ENCODE results near the gene MTX1. TPM values are rescaled to one million over a fixed set of nuclear protein-coding genes. Genes with fewer than 3 reads are reported as not detected.
"Not testable (repeated sequence)": the region's sequence is repeated elsewhere in the genome, so short reads cannot be mapped to it uniquely, and the experiment has no call there.

The MTX1 gene
- total RNA-seq, 1 donor, result 42.7 TPM

DNA sequence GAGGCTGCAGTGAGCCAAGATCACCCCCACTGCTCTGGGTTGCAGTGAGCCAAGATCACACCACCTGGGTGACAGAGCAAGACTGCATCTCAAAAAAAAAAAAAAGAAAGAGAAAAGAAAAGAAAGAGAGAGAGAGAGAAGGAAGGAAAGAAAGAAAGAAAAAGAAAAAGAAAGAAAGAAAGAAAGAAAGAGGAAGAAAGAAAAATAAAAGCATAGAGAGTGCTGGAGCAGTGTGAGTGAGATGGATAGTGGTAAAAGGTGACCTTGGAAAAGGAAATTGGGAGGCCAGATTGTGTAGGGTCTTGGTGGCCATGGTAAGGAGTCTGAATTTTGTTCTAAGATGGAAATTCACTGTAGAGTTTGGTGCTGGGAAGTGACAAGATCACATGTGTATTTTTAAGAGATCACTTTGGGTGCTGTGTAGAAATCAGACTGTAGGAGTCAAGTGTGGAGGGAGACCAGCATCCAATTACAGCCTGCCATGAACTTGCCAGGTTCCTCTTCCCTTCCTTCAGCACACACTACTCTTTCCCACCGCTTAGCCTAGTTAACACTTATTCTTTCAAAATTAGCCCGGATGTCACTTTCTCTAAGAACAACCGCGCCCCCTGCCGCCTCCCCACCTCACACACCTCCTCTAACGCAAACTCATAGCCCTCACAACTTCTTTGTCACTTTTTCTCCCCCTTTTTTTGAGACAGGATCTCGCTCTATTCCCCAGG is 17.9 kb downstream of the MTX1 start:
- Histone ChIP-seq H3K9me3 (ENCODE audit: low read depth, low read length) (no peaks in the 10 kb centered on the region), H3K79me2 (ENCODE audit: insufficient read depth, low read length) (peaks cover 16% of the 10 kb centered on the region), H3K27me3 (ENCODE audit: insufficient read depth, low read length) (no peaks in the 10 kb centered on the region), H2AFZ (ENCODE audit: low read length) (peak overlapping the region; percentile 73), H3K4me1 (ENCODE audit: insufficient read depth, low read length) (peaks cover 37% of the 10 kb centered on the region), H4K20me1 (ENCODE audit: insufficient read depth, low read length) (peaks cover 2% of the 10 kb centered on the region), H3K27ac (ENCODE audit: low read depth, low read length) (peak overlapping the region; percentile 89), H3K4me3 (ENCODE audit: insufficient read depth, low read length) (peak overlapping the region; percentile 82), H3K36me3 (ENCODE audit: insufficient read depth, low read length) (no peaks in the 10 kb centered on the region), H3K4me2 (ENCODE audit: insufficient read depth, low read length) (peak overlapping the region; percentile 91)
- TF ChIP-seq, protein P1, sequence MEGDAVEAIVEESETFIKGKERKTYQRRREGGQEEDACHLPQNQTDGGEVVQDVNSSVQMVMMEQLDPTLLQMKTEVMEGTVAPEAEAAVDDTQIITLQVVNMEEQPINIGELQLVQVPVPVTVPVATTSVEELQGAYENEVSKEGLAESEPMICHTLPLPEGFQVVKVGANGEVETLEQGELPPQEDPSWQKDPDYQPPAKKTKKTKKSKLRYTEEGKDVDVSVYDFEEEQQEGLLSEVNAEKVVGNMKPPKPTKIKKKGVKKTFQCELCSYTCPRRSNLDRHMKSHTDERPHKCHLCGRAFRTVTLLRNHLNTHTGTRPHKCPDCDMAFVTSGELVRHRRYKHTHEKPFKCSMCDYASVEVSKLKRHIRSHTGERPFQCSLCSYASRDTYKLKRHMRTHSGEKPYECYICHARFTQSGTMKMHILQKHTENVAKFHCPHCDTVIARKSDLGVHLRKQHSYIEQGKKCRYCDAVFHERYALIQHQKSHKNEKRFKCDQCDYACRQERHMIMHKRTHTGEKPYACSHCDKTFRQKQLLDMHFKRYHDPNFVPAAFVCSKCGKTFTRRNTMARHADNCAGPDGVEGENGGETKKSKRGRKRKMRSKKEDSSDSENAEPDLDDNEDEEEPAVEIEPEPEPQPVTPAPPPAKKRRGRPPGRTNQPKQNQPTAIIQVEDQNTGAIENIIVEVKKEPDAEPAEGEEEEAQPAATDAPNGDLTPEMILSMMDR (IDR thresholded peaks at IDR 0.05; ENCODE audit: extremely low read depth, low read depth, low read length), result peak; percentile 61
- peak; percentile 78 for DNase-seq (ENCODE audit: insufficient read length, low spot score, missing footprints)

DNA sequence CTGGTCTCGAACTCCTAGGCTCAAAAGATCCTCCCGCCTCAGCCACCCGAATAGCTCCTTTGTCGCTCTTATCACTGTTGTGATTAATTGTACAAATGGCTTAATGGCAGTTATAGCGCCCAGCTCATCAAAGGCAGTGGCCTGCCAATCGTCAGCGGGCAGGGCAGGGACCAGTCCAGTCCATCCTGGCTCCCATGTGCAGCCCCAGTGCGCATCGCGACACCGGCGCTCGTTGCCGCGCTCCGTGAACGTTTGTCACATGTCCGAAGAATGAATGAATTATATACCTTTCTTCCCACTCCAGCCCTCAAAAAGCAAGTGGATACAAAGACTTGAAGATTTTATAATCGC is 18.4 kb downstream of the MTX1 start:
- peak overlapping the region; percentile 73 for H2AFZ ChIP-seq (ENCODE audit: low read length)
- no peaks in the 10 kb centered on the region for H3K9me3 ChIP-seq (ENCODE audit: low read depth, low read length)
- TF ChIP-seq, protein P1 (IDR thresholded peaks at IDR 0.05; ENCODE audit: extremely low read depth, low read depth, low read length), result no peak
- peak overlapping the region; percentile 89 for H3K27ac ChIP-seq (ENCODE audit: low read depth, low read length)
- H4K20me1 ChIP-seq (ENCODE audit: insufficient read depth, low read length), result peaks cover 2% of the 10 kb centered on the region
- DNase-seq (ENCODE audit: insufficient read length, low spot score, missing footprints), result peak; percentile 77
- peaks cover 42% of the 10 kb centered on the region for H3K4me1 ChIP-seq (ENCODE audit: insufficient read depth, low read length)
- peak overlapping the region; percentile 82 for H3K4me3 ChIP-seq (ENCODE audit: insufficient read depth, low read length)
- peaks cover 16% of the 10 kb centered on the region for H3K79me2 ChIP-seq (ENCODE audit: insufficient read depth, low read length)
- no peaks in the 10 kb centered on the region for H3K36me3 ChIP-seq (ENCODE audit: insufficient read depth, low read length)
- no peaks in the 10 kb centered on the region for H3K27me3 ChIP-seq (ENCODE audit: insufficient read depth, low read length)
- H3K4me2 ChIP-seq (ENCODE audit: insufficient read depth, low read length), result peak overlapping the region; percentile 91

GRCh38 chr1:155227261-155228095 is 19.0 kb downstream of the MTX1 start:
- H3K4me3 ChIP-seq (ENCODE audit: insufficient read depth, low read length), result peak overlapping the region; percentile 82
- peak overlapping the region; percentile 91 for H3K27ac ChIP-seq (ENCODE audit: low read depth, low read length)
- H2AFZ ChIP-seq (ENCODE audit: low read length), result peak overlapping the region; percentile 97
- H3K4me1 ChIP-seq (ENCODE audit: insufficient read depth, low read length), result peaks cover 48% of the 10 kb centered on the region
- DNase-seq (ENCODE audit: insufficient read length, low spot score, missing footprints), result peak; percentile 99
- H3K4me2 ChIP-seq (ENCODE audit: insufficient read depth, low read length), result peak overlapping the region; percentile 97
- H3K27me3 ChIP-seq (ENCODE audit: insufficient read depth, low read length), result no peaks in the 10 kb centered on the region
- H3K9me3 ChIP-seq (ENCODE audit: low read depth, low read length), result no peaks in the 10 kb centered on the region
- peaks cover 16% of the 10 kb centered on the region for H3K79me2 ChIP-seq (ENCODE audit: insufficient read depth, low read length)
- TF ChIP-seq, protein P1 (IDR thresholded peaks at IDR 0.05; ENCODE audit: extremely low read depth, low read depth, low read length), result no peak
- peaks cover 2% of the 10 kb centered on the region for H4K20me1 ChIP-seq (ENCODE audit: insufficient read depth, low read length)
- H3K36me3 ChIP-seq (ENCODE audit: insufficient read depth, low read length), result no peaks in the 10 kb centered on the region

- no peak for DNase-seq (ENCODE audit: insufficient read length, low spot score, missing footprints)
- Histone ChIP-seq H3K27ac (ENCODE audit: low read depth, low read length) (peak overlapping the region; percentile 91), H4K20me1 (ENCODE audit: insufficient read depth, low read length) (peaks cover 2% of the 10 kb centered on the region), H3K79me2 (ENCODE audit: insufficient read depth, low read length) (peaks cover 16% of the 10 kb centered on the region), H3K4me3 (ENCODE audit: insufficient read depth, low read length) (peak overlapping the region; percentile 82), H3K27me3 (ENCODE audit: insufficient read depth, low read length) (no peaks in the 10 kb centered on the region), H3K4me1 (ENCODE audit: insufficient read depth, low read length) (peaks cover 52% of the 10 kb centered on the region), H3K36me3 (ENCODE audit: insufficient read depth, low read length) (no peaks in the 10 kb centered on the region), H3K9me3 (ENCODE audit: low read depth, low read length) (no peaks in the 10 kb centered on the region), H3K4me2 (ENCODE audit: insufficient read depth, low read length) (peak overlapping the region; percentile 97), H2AFZ (ENCODE audit: low read length) (peak overlapping the region; percentile 97)
- TF ChIP-seq, protein P1 (IDR thresholded peaks at IDR 0.05; ENCODE audit: extremely low read depth, low read depth, low read length), result no peak
Measured at GRCh38 chr1:155228096-155228427, 19.6 kb downstream of the MTX1 start.

DNA sequence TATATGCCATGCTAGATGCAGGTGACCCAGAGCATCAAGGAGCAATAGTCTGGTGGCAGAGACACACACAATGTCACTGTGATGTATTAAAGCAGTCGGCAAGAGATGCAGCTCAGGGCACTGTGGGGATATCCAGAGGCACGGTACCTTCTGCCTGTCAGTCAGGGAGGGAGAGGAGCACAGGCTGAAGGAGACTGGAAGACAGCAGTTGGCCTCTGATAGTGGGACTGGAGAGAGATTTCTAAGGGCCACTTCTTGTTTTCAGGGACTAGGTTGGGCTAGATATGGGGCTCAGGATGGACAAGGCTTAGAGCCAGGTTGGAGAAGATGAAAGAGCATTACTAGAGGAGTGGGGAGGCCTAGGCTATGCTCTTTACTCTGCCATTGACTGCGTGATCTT is 22.8 kb downstream of the MTX1 start:
- H3K27ac ChIP-seq (ENCODE audit: low read depth, low read length); H3K9me3 ChIP-seq (ENCODE audit: low read depth, low read length); H3K79me2 ChIP-seq (ENCODE audit: insufficient read depth, low read length); H3K4me3 ChIP-seq (ENCODE audit: insufficient read depth, low read length); H3K27me3 ChIP-seq (ENCODE audit: insufficient read depth, low read length); H3K36me3 ChIP-seq (ENCODE audit: insufficient read depth, low read length); H3K4me2 ChIP-seq (ENCODE audit: insufficient read depth, low read length); H2AFZ ChIP-seq (ENCODE audit: low read length); H4K20me1 ChIP-seq (ENCODE audit: insufficient read depth, low read length): not testable (repeated sequence)
- peak; percentile 2 for DNase-seq (ENCODE audit: insufficient read length, low spot score, missing footprints)
- peaks cover 29% of the 10 kb centered on the region for H3K4me1 ChIP-seq (ENCODE audit: insufficient read depth, low read length)

All from osteoblast (primary cell).